GM19193 (cell line): ENCODE results near the gene PYGL.

ENCODE experiments used
- POLR2A ChIP-seq: IDR thresholded peaks from 4 replicates; pipeline ENCODE4 v1.6.1; 2011; ENCODE audit not compliant: insufficient read depth, insufficient read length; ENCODE audit errors: extremely low read depth

The PYGL gene

GRCh38 chr14:50865391-50866076 lies 78.7 kb downstream of the PYGL start:
- no peak for TF ChIP-seq POLR2A

DNA sequence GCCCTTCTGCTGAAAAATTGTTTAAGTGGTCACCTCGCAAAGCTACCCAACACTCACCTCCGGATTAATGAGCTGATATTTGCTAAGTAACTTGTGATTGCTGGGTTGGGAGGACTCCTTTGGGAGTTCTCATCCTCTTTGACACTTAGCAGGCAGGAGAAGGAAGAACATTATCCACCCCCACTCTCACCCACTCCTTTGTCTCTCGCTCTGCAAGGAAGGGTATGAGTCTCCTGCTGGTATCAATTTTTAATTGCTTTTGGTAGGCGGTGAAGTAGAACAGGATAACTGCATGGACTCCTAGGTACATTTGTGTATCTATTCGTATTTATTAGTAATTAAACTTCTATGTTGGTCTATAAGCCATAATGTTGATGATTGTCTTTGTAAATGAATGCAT lies 79.3 kb downstream of the PYGL start:
- no peak for TF ChIP-seq POLR2A

DNA sequence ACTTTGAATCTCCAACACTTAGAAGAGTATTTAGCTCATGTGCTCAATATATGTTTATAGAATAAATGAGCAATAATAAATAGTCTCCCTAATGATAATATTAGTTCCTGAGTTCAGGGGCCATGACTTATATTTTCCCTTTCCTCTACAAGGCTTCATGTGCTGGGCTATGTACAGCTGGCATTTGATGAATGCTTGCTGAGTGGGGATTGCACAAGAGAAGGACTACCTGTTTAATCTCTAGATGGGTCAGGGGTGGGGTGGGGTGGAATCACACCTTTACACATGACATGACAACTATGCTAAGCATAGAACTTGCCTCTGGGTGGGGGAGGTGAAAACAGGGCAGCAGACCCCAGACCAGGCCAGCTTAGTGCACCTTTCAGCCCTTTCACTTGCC lies 80.0 kb downstream of the PYGL start:
- TF ChIP-seq POLR2A, result no peak

- TF ChIP-seq POLR2A, result no peak
Measured at GRCh38 chr14:50862036-50862570, 82.2 kb downstream of the PYGL start.

- TF ChIP-seq POLR2A, result no peak
Measured at GRCh38 chr14:50860478-50861086, 83.7 kb downstream of the PYGL start.

GRCh38 chr14:50859296-50859624 lies 85.0 kb downstream of the PYGL start:
- no peak for TF ChIP-seq POLR2A

DNA sequence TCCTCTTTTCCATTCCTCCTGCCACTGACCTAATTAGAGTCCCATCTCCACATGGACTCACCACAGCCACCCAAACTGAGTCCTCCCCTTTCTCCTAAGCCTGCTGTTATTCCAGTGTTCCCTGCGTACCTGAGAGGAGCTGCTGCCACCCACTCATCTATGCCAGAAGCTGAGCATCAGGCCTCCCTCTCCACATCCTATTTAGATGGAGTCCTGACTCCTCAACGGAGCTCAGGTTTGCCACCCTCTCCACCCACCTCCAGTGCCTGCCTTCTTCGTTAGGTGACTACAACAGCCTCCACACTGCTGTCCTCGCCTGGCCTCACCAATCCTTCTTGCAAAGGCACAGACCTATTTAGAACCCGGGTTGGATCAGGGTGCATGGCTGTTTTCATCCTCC lies 87.6 kb downstream of the PYGL start:
- TF ChIP-seq POLR2A, result no peak

DNA sequence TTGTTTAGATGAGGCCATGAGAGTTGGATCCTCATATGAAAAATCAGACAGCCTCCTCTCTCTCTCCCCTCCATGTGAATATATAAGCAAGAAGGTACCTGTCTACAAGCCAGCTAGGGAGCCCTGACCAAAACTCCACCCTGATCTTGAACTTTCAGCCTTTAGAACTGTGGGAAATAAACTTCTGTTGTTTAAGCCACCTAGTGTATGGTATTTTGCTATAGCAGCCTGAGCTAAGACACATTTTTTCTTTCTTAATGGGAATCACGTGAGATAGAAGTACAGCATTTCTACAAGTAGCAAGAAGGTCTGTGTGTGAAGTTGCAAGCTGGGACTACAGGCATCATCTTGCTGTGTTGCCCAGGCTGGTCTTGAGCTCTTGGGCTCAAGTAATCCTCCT lies 88.7 kb downstream of the PYGL start:
- TF ChIP-seq POLR2A, result no peak
